ENCODE data around the gene TMEM150C. TPM values are rescaled to one million over a fixed set of nuclear protein-coding genes. Genes with fewer than 3 reads are reported as not detected.

The TMEM150C gene
- total RNA-seq, 8 experiments from 2014 or later = 0.24 to 14.7 (median 7.4) TPM

DNA sequence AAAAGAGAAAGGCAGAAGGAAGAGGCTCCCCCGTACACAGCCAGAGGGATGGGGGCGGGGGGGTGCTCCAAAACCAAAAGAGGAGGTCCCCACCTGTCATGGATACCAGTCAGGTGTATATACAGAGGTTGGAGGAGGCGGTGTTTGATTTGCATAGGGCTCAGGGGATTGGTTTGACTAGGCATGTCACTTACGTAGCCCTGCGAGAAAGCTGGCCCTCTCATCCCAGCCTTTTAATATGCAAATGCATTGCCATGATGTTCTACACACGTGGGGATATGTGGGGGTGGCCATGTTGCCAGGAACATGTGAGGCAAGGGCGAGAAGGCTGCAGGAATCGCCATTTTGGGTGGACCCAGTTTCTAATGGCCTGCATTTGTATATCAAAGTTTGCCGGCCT, 38.6 kb downstream of the TMEM150C start:
- in situ Hi-C loops (cut with MboI; ENCODE audit: low pct_unique_long_range_greater_than_20kb in 2 of 9, low sequenced_read_pairs in 9 of 9, unreplicated experiment in 9 of 9) = no loop called here
- ATAC-seq (replicated peaks in 6 of 8) = no peak

DNA sequence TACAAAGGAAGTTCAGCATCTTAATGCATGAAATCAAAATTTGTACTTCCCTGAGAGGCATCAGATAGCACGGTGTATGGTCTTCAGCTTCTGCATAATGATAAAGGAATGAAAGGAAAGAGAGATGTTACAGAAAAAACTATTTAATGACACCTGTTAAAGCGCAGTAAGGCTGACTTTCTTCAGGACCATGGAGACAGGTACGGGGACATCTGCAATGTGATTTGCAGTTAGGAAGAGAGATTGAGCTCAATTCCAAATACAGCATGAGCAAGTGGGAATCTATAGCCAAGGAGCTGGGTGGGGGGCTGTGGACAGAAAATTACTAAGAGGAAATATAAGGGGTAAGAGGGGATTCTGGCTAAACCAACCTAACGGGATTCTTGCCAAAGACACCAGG, 39.3 kb downstream of the TMEM150C start:
- 33 to 100% (median 92%) methylated on average over 1 to 4 of the region's 4 CpGs; no CpG with 5 or more reads in 1 of the 10 experiments for WGBS, 10 experiments
- no peak overlapping the region for H3K27ac ChIP-seq
- peaks cover 0 to 9% of the 10 kb centered on the region in 2 donors for H3K4me1 ChIP-seq (replicated peaks in 1 of 2)
- ATAC-seq (replicated peaks in 6 of 8) = no peak
- in situ Hi-C loops (cut with MboI; ENCODE audit: low pct_unique_long_range_greater_than_20kb in 2 of 9, low sequenced_read_pairs in 9 of 9, unreplicated experiment in 9 of 9) = no loop called here
- H3K4me3 ChIP-seq = no peak overlapping the region

More for the DNA sequence above, 38.6 kb downstream of the TMEM150C start:
- WGBS, 10 experiments = 60 to 100% (median 71%) methylated on average over 1 to 7 of the region's 9 CpGs; no CpG with 5 or more reads in 1 of the 10 experiments
- Histone ChIP-seq H3K27ac (no peak overlapping the region), H3K4me3 (no peak overlapping the region), H3K4me1 (replicated peaks in 1 of 2) (peaks cover 0 to 9% of the 10 kb centered on the region in 2 donors)

DNA sequence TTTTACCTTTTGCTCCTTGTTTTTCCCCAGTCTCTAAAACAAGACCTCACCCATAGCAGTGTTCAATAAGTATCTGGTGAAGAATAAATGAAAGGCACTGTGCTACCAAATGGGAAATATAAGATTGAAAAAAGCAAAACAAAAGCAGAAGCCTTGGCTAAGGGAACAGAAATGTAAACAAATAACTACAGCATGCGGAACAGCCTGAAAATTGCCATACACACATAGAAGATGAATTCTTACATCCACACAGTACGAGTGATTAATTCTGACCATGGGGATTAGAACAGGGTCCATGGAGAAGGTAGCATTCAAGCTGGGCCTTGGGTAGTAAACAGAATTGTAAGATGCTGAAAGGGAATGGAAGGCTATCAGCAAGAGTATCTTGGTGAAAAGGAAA, 40.5 kb downstream of the TMEM150C start:
- 36 to 100% (median 50%) methylated on average over 1 to 2 of the region's 2 CpGs; no CpG with 5 or more reads in 3 of the 10 experiments for WGBS, 10 experiments
- H3K4me3 ChIP-seq = no peak overlapping the region
- no peak overlapping the region for H3K27ac ChIP-seq
- no peak for ATAC-seq (replicated peaks in 6 of 8)
- in situ Hi-C loops (cut with MboI; ENCODE audit: low pct_unique_long_range_greater_than_20kb in 2 of 9, low sequenced_read_pairs in 9 of 9, unreplicated experiment in 9 of 9) = no loop called here
- H3K4me1 ChIP-seq (replicated peaks in 1 of 2) = peaks cover 0 to 9% of the 10 kb centered on the region in 2 donors

DNA sequence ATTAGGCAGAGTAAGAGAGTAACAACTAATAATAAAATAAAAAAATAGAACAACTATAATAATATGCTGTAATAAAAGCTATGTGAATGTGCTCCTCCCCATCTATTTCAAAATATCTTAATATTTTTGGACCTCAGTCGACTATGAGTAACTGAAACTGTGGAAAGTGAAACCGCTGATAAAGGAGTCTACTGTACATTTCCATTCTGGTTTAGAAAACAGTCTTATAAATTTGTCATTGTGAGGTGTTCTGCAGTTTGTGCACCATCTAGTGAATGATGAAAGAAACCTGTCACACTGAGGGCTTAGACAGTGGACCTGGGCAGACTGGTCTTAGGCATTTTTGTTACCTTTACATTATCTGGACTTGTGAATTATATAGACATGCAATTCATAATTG, 42.0 kb downstream of the TMEM150C start:
- peaks cover 0 to 9% of the 10 kb centered on the region in 2 donors for H3K4me1 ChIP-seq (replicated peaks in 1 of 2)
- in situ Hi-C loops (cut with MboI; ENCODE audit: low pct_unique_long_range_greater_than_20kb in 2 of 9, low sequenced_read_pairs in 9 of 9, unreplicated experiment in 9 of 9) = no loop called here
- no peak for ATAC-seq (replicated peaks in 6 of 8)
- no peak overlapping the region for H3K27ac ChIP-seq
- WGBS, 10 experiments = 0 to 100% (median 83%) methylated on average over 1 to 2 of the region's 2 CpGs; no CpG with 5 or more reads in 1 of the 10 experiments
- H3K4me3 ChIP-seq = no peak overlapping the region

DNA sequence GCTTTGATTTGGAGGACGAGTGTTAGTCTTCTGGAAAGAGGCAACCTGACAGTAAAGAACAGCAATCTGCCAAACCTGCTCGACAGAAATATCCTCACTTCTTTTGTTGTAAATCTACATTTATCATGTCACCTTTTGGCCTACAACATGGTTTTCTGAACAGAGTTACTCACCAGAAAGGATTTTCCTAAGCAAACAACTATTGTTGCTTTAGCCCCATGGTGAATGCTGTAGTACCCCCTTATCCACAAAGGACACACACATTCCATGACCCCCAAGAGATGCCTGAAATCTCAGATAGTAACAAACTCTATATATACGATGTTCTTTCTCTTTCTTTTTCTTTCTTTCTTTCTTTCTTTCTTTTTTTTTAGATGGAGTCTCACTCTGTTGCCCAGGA, 42.7 kb downstream of the TMEM150C start:
- peaks cover 0 to 9% of the 10 kb centered on the region in 2 donors for H3K4me1 ChIP-seq (replicated peaks in 1 of 2)
- H3K4me3 ChIP-seq = no peak overlapping the region
- 21 to 80% (median 45%) methylated on average over 1 to 3 of the region's 3 CpGs; no CpG with 5 or more reads in 1 of the 10 experiments for WGBS, 10 experiments
- ATAC-seq (replicated peaks in 6 of 8) = peak in 1 of 8 experiments; percentile 65
- H3K27ac ChIP-seq = no peak overlapping the region
- in situ Hi-C loops (cut with MboI; ENCODE audit: low pct_unique_long_range_greater_than_20kb in 2 of 9, low sequenced_read_pairs in 9 of 9, unreplicated experiment in 9 of 9) = no loop called here

DNA sequence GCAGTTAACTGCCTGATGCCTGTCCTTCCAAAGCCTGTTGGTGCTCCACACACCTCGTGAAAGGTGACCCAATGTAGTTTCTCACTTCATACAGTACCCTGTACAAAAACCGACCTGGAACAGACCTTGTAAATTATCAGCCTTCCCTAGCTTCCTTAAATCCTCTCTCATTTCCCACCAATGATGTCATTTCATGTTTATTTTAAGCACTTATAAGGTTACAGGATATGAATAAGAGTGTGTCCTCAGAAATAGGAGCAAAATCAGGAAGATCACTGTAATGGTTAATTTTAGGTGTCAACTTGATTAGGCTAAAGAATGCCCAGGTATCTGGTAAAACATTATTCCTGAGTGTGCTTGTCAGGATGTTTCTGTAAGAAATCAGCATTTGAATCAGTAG, 44.7 kb downstream of the TMEM150C start:
- 0 to 83% (median 54%) methylated on average over 1 to 2 of the region's 2 CpGs; no CpG with 5 or more reads in 2 of the 10 experiments for WGBS, 10 experiments
- H3K4me1 ChIP-seq (replicated peaks in 1 of 2) = peaks cover 0 to 9% of the 10 kb centered on the region in 2 donors
- in situ Hi-C loops (cut with MboI; ENCODE audit: low pct_unique_long_range_greater_than_20kb in 2 of 9, low sequenced_read_pairs in 9 of 9, unreplicated experiment in 9 of 9) = no loop called here
- H3K27ac ChIP-seq = no peak overlapping the region
- H3K4me3 ChIP-seq = no peak overlapping the region
- no peak for ATAC-seq (replicated peaks in 6 of 8)

DNA sequence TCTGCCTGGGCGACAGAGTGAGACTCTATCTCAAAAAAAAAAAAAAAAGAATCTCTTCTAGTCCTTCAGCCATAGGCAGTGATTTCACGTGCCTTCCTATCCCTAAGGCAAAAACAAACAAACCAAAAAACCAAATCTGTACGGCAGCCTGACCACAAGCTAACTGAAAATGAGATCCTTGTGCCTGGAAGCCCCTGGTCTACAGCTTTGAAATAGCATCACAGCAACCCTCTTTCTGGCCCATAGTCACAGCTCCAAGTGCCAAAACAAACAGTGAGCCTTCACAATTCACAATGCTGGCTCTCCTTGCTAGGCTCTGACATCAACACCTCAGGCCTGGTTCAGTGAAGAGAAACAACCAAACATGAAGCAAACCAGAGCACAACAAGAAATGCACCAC, 46.1 kb downstream of the TMEM150C start:
- Histone ChIP-seq H3K4me3 (no peak overlapping the region), H3K27ac (no peak overlapping the region), H3K4me1 (replicated peaks in 1 of 2) (peaks cover 0 to 9% of the 10 kb centered on the region in 2 donors)
- 17 to 100% (median 100%) methylated on average over 1 to 3 of the region's 3 CpGs; no CpG with 5 or more reads in 5 of the 10 experiments for WGBS, 10 experiments
- in situ Hi-C loops (cut with MboI; ENCODE audit: low pct_unique_long_range_greater_than_20kb in 2 of 9, low sequenced_read_pairs in 9 of 9, unreplicated experiment in 9 of 9) = no loop called here
- ATAC-seq (replicated peaks in 6 of 8) = peak in 3 of 8 experiments; percentile 33 to 91 (median 62)

DNA sequence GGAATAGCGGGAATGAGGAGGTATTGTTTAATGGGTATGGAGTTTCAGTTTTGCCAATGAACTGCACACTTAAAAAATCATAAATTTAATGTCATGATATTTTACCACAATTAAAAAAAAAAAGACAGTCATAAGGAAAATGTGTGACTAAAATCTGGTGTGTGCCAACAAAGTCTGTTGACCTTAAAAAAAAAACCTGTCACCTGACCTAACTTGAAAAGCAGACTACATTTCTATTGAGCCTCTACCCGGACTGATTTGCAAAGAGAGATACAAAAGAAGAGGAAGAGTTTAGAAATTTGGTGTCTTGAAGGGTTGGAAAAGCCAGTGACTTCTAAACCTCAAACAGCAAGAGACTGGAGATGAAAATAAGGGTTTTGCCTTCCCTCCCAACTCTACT, 48.4 kb downstream of the TMEM150C start:
- H3K27ac ChIP-seq = no peak overlapping the region
- no peak for ATAC-seq (replicated peaks in 6 of 8)
- WGBS, 10 experiments = 0 to 92% (median 75%) methylated on average over 1 to 2 of the region's 2 CpGs
- in situ Hi-C loops (cut with MboI; ENCODE audit: low pct_unique_long_range_greater_than_20kb in 2 of 9, low sequenced_read_pairs in 9 of 9, unreplicated experiment in 9 of 9) = no loop called here
- no peak overlapping the region for H3K4me3 ChIP-seq
- no peaks in the 10 kb centered on the region for H3K4me1 ChIP-seq (replicated peaks in 1 of 2)

DNA sequence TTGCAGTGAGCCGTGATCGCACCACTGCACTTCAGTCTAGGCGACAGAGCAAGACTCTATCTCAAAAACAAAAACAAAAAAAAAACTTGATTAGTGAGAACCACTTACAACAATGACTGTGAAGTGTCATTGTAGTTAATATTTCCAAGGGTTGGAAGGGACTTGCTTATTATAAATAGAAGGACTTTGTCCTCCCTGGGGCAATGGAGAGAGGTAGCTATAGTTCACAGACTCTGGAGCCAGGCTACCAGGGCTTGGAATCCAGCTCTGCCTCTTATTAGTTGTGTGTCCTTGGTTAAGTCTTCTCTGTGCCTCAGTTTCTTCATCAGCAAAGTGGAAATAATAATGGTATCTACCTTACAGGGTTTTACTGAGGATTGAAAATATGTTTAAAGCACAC, 51.6 kb downstream of the TMEM150C start:
- in situ Hi-C loops (cut with MboI; ENCODE audit: low pct_unique_long_range_greater_than_20kb in 2 of 9, low sequenced_read_pairs in 9 of 9, unreplicated experiment in 9 of 9) = no loop called here
- no peak for ATAC-seq (replicated peaks in 6 of 8)
- Histone ChIP-seq H3K4me1 (replicated peaks in 1 of 2) (peaks cover 0 to 4% of the 10 kb centered on the region in 2 donors), H3K4me3 (no peak overlapping the region), H3K27ac (no peak overlapping the region)
- 86 to 100% (median 93%) methylated on average over 1 to 3 of the region's 3 CpGs; no CpG with 5 or more reads in 5 of the 10 experiments for WGBS, 10 experiments

DNA sequence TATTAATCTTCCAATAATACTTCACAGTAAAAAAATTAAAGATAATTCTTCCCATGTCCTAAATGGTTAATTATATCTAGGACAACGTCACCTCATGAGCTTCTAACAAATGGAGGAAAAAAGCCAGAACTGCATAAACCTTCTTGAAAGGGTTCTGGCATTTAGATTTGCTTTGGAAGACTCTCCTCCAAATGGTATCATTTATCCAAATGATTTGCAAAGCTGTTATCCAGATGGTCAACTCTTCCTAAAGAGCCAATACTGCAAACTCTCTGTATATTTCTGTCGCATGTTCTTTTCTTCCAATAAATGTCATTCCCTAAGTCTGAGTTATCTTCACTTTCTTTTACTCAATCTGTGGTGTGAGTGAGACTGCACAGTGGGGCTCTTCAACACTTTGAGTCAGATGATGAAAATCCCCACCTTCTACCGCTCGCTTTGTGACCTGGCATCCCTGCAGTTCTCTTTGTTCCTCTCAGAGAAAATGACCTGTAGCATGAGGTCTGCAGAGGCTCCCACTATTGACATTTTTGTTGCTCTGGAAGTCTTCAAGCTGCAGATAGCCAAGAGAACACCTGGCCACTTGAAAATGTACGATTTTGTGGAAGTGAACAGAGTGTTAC, 52.9 kb downstream of the TMEM150C start:
- ATAC-seq (replicated peaks in 6 of 8) = no peak
- H3K4me3 ChIP-seq = no peak overlapping the region
- H3K27ac ChIP-seq = no peak overlapping the region
- in situ Hi-C loops (cut with MboI; ENCODE audit: low pct_unique_long_range_greater_than_20kb in 2 of 9, low sequenced_read_pairs in 9 of 9, unreplicated experiment in 9 of 9) = no loop called here
- WGBS, 10 experiments = 0 to 81% (median 60%) methylated on average over 1 to 5 of the region's 5 CpGs; no CpG with 5 or more reads in 1 of the 10 experiments
- peaks cover 0 to 4% of the 10 kb centered on the region in 2 donors for H3K4me1 ChIP-seq (replicated peaks in 1 of 2)

DNA sequence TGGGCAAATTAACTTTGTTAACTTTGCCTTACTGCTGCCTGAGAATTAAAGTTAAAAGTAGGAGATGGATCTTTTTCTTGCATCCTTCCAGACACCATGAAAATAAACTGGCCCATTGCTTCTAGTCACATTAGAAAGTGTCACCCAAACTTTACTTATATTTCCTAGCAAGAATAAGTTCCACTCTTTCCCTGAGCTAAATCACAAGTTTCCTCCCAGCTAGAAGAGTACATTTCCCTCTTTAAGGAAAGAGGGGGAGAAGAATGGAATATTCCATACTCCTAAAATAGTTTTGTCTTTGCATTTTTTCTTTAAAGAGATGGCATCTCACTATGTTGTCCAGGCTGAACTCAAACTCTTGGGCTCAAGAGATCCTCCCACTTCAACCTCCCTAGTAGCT, 53.8 kb downstream of the TMEM150C start:
- Histone ChIP-seq H3K4me1 (replicated peaks in 1 of 2) (peaks cover 0 to 4% of the 10 kb centered on the region in 2 donors), H3K4me3 (no peak overlapping the region), H3K27ac (no peak overlapping the region)
- in situ Hi-C loops (cut with MboI; ENCODE audit: low pct_unique_long_range_greater_than_20kb in 2 of 9, low sequenced_read_pairs in 9 of 9, unreplicated experiment in 9 of 9) = no loop called here
- ATAC-seq (replicated peaks in 6 of 8) = no peak

DNA sequence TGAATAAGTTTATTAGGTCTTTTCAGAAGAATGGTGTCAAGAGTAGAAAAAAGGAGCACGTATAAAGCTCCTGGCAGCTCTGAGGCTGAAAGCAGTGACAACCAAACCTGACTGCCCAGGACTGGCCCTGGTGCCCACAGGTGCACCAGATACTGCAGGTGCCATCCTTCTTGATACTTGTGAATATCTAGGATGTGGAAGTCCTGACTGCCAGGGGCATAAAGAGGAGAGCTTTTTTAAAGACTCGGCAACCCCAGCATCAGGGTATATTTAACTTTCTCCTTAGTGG, 60.7 kb downstream of the TMEM150C start:
- Histone ChIP-seq H3K4me3 (no peak overlapping the region), H3K4me1 (replicated peaks in 1 of 2) (peaks cover 27% of the 10 kb centered on the region in 2 donors), H3K27ac (peak overlapping the region in 1 of 2 donors; percentile 7)
- ATAC-seq (replicated peaks in 6 of 8) = peak in 1 of 8 experiments; percentile 70
- in situ Hi-C loops (cut with MboI; ENCODE audit: low pct_unique_long_range_greater_than_20kb in 2 of 9, low sequenced_read_pairs in 9 of 9, unreplicated experiment in 9 of 9) = no loop called here
- WGBS, 10 experiments = 11 to 100% (median 20%) methylated on average over 1 of the region's 2 CpGs; no CpG with 5 or more reads in 5 of the 10 experiments

DNA sequence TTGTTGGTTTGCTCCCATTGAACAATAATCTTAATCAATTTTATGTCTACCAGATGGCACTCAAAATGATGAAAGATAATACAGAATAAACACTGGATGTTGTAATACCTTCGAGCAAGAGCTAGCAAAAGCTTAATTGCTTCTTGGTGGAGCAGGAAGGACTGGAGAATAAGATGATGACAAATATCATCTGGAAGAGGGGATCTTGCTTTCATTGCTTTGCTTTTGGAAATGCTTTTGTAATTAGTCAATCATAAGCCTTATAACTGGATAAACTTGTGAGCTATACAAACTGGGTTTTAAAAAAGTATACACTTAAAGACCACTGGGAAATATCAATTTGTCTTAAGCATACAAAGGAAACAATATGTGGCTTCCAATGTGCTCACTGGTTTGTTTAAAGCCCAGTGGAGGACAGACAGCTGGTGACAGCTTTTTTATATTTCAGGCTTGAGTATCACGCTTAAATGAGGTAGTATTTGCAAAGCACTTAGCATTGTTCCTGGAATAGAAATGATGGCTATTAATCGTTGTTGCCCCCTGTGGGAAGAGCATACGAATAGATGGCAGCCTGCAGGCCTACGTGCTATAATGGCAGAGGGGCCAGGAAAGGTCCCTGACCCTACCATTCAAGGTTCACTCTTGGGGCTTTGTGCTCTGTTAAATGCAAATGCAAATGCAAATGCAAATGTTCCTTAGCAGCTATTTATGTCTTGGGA, 61.2 kb downstream of the TMEM150C start:
- H3K27ac ChIP-seq = peak overlapping the region in 1 of 2 donors; percentile 6
- in situ Hi-C loops (cut with MboI; ENCODE audit: low pct_unique_long_range_greater_than_20kb in 2 of 9, low sequenced_read_pairs in 9 of 9, unreplicated experiment in 9 of 9) = no loop called here
- ATAC-seq (replicated peaks in 6 of 8) = peak; percentile 73 to 92 (median 88)
- H3K4me1 ChIP-seq (replicated peaks in 1 of 2) = peaks cover 27% of the 10 kb centered on the region in 2 donors
- no peak overlapping the region for H3K4me3 ChIP-seq
- WGBS, 10 experiments = 0 to 100% (median 10%) methylated on average over 1 to 4 of the region's 5 CpGs

All from motor neuron (in vitro differentiated cells).